GM21423 (cell line): ENCODE results near the gene PLA2G4F.

ENCODE experiments used
- ATAC-seq: cut with Tn5 transposase; IDR thresholded peaks from one replicate; pipeline ENCODE4 v1.9.1; 2021; ENCODE audit warnings: mild to moderate bottlenecking, moderate library complexity; ENCODE audit not compliant: unreplicated experiment

Gene PLA2G4F

GRCh38 chr15:42133886-42134502 is 22.4 kb downstream of the PLA2G4F start:
- no peak for ATAC-seq

- no peak for ATAC-seq
Observed at GRCh38 chr15:42133356-42133755, 23.1 kb downstream of the PLA2G4F start.

GRCh38 chr15:42131826-42132806 is 24.3 kb downstream of the PLA2G4F start:
- no peak for ATAC-seq

- no peak for ATAC-seq
Observed at GRCh38 chr15:42131006-42131405, 25.4 kb downstream of the PLA2G4F start.

- ATAC-seq, result no peak
Observed at GRCh38 chr15:42130246-42130986, 26.0 kb downstream of the PLA2G4F start.

- ATAC-seq, result no peak
Observed at GRCh38 chr15:42129364-42129763, 27.1 kb downstream of the PLA2G4F start.

GRCh38 chr15:42128476-42128875 is 28.0 kb downstream of the PLA2G4F start:
- ATAC-seq, result no peak

GRCh38 chr15:42123546-42123945 is 32.9 kb downstream of the PLA2G4F start:
- ATAC-seq, result no peak

- no peak for ATAC-seq
Observed at GRCh38 chr15:42121682-42122081, 34.8 kb downstream of the PLA2G4F start.

- no peak for ATAC-seq
Observed at GRCh38 chr15:42121021-42121420, 35.4 kb downstream of the PLA2G4F start.

- ATAC-seq, result no peak
Observed at GRCh38 chr15:42120285-42120684, 36.2 kb downstream of the PLA2G4F start.

- ATAC-seq, result no peak
Observed at GRCh38 chr15:42119446-42119760, 37.0 kb downstream of the PLA2G4F start.

- ATAC-seq, result no peak
Observed at GRCh38 chr15:42118650-42119445, 37.6 kb downstream of the PLA2G4F start.

- no peak for ATAC-seq
Observed at GRCh38 chr15:42111924-42112323, 44.5 kb downstream of the PLA2G4F start.

GRCh38 chr15:42110367-42110766 is 46.1 kb downstream of the PLA2G4F start:
- no peak for ATAC-seq

- no peak for ATAC-seq
Observed at GRCh38 chr15:42108806-42109205, 47.6 kb downstream of the PLA2G4F start.

GRCh38 chr15:42108189-42108588 is 48.2 kb downstream of the PLA2G4F start:
- no peak for ATAC-seq

GRCh38 chr15:42107473-42107872 is 49.0 kb downstream of the PLA2G4F start:
- ATAC-seq, result no peak

- ATAC-seq, result no peak
Observed at GRCh38 chr15:42106288-42106687, 50.1 kb downstream of the PLA2G4F start.

- no peak for ATAC-seq
Observed at GRCh38 chr15:42104095-42104891, 52.1 kb downstream of the PLA2G4F start.
